Measurements from ENCODE around the gene BIRC3. TPM values are rescaled to one million over a fixed set of nuclear protein-coding genes. Genes with fewer than 3 reads are reported as not detected.

Gene BIRC3
- total RNA-seq, 4 donors from 2014 or later, result 1.7 to 2.5 (median 2.0) TPM

- Histone ChIP-seq H3K27me3 (no peaks in the 10 kb centered on the region), H3K4me3 (no peak overlapping the region), H3K4me1 (peaks cover 11 to 13% of the 10 kb centered on the region in 2 donors), H3K36me3 (no peaks in the 10 kb centered on the region), H3K27ac (no peak overlapping the region), H3K9me3 (no peaks in the 10 kb centered on the region)
- TF ChIP-seq CTCF (IDR thresholded peaks at IDR 0.05 in 4 of 5, conservative IDR thresholded peaks at IDR 0.05 in 1 of 5), result no peak
- TF ChIP-seq POLR2A (IDR thresholded peaks at IDR 0.05), result no peak
- DNase-seq (no peak), ATAC-seq (no peak)
- in situ Hi-C loops (cut with MboI; ENCODE audit: low sequenced_read_pairs in 4 of 4), result loop anchor here in 1 of 4 donors (25.0 kb wide), 1 partner anchor 211 kb away; no protein-coding TSS in a partner anchor
- intact Hi-C loops (cut with DNase I; ENCODE audit: low total_unique reads), result no loop called here
These were observed 40.5 kb upstream of the BIRC3 start for GRCh38 chr11:102276783-102277182.

- ATAC-seq (peak; percentile 84 to 87), DNase-seq (no peak)
- H3K9me3 ChIP-seq, result no peaks in the 10 kb centered on the region
- intact Hi-C loops (cut with DNase I; ENCODE audit: low total_unique reads), result no loop called here
- peak overlapping the region; percentile 3 to 69 (median 36) for H3K27ac ChIP-seq
- in situ Hi-C loops (cut with MboI; ENCODE audit: low sequenced_read_pairs in 4 of 4), result loop anchor here in 3 of 4 donors (10.0 to 25.0 kb wide), 3 partner anchors 65 to 215 kb away; partner anchors contain the start of gene BIRC2 (in 2 of the 3)
- no peaks in the 10 kb centered on the region for H3K36me3 ChIP-seq
- peak overlapping the region; percentile 10 to 41 (median 32) for H3K4me3 ChIP-seq
- TF ChIP-seq POLR2A (IDR thresholded peaks at IDR 0.05) (no peak), CTCF (IDR thresholded peaks at IDR 0.05 in 4 of 5, conservative IDR thresholded peaks at IDR 0.05 in 1 of 5) (peak in 1 of 5 experiments; percentile 18)
- peaks cover 11 to 13% of the 10 kb centered on the region in 2 donors for H3K4me1 ChIP-seq
- H3K27me3 ChIP-seq, result no peaks in the 10 kb centered on the region
These were observed 37.6 kb upstream of the BIRC3 start for GRCh38 chr11:102279641-102280170.

DNA sequence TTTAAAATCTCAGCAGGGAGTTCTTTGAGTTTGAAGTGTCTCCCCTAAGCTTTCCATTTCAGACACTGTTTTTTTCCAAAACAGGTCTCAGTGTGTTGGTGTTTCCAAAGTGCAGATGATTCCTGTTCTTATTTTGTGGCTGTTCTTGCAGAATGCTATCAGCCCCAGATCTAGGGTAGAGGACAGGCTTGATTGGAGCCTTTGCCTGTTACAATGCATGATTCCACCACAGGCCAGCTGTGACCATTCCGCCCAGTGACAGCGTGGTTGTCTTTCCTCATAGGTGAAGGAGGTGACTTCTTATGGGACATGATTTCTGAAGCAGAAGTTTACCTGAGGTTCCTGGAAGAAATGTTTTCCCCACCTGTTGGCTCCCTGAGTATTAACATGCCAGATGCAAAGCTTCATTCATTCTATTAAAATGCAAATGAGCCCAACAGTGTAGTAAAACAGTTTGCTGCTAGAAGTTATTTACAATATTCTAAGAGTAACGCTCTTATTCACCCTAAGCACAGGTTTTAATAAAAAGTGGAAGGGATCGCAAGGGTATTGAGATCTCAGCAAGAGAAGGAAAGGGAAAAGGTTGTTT lies 36.9 kb upstream of the BIRC3 start:
- peak overlapping the region; percentile 3 to 69 (median 36) for H3K27ac ChIP-seq
- DNase-seq (no peak), ATAC-seq (peak in 1 of 2 donors; percentile 35)
- H3K4me1 ChIP-seq, result peaks cover 11 to 13% of the 10 kb centered on the region in 2 donors
- H3K9me3 ChIP-seq, result no peaks in the 10 kb centered on the region
- in situ Hi-C loops (cut with MboI; ENCODE audit: low sequenced_read_pairs in 4 of 4), result loop anchor here in 3 of 4 donors (10.0 to 25.0 kb wide), 3 partner anchors 64 to 214 kb away; partner anchors contain the start of gene BIRC2 (in 2 of the 3)
- no peaks in the 10 kb centered on the region for H3K36me3 ChIP-seq
- H3K4me3 ChIP-seq, result no peak overlapping the region
- intact Hi-C loops (cut with DNase I; ENCODE audit: low total_unique reads), result no loop called here
- no peaks in the 10 kb centered on the region for H3K27me3 ChIP-seq
- TF ChIP-seq CTCF (IDR thresholded peaks at IDR 0.05 in 4 of 5, conservative IDR thresholded peaks at IDR 0.05 in 1 of 5), result no peak
- TF ChIP-seq POLR2A (IDR thresholded peaks at IDR 0.05), result no peak

DNA sequence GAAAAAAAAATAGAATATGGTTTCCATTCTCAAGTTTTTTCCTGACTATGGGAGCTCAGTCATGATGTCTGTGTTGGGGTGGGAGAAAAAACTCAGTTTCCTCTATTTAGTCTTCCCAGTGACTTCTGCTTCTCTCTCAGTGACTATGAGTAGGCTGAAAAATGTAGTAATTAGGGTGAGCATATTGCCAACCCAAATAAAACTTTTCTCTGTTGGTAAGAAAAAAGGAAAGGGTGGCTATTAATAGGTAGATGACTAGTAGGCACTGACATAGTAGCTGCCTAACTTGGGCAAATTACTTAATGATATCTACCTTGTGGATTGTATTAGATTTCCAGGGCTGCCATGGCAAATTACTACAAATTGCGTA lies 34.2 kb upstream of the BIRC3 start:
- DNase-seq (no peak), ATAC-seq (no peak)
- in situ Hi-C loops (cut with MboI; ENCODE audit: low sequenced_read_pairs in 4 of 4), result loop anchor here in 3 of 4 donors (10.0 to 25.0 kb wide), 3 partner anchors 62 to 212 kb away; partner anchors contain the start of gene BIRC2 (in 2 of the 3)
- H3K27ac ChIP-seq, result no peak overlapping the region
- H3K36me3 ChIP-seq, result no peaks in the 10 kb centered on the region
- intact Hi-C loops (cut with DNase I; ENCODE audit: low total_unique reads), result no loop called here
- no peaks in the 10 kb centered on the region for H3K27me3 ChIP-seq
- H3K9me3 ChIP-seq, result no peaks in the 10 kb centered on the region
- H3K4me3 ChIP-seq, result no peak overlapping the region
- H3K4me1 ChIP-seq, result peaks cover 11 to 13% of the 10 kb centered on the region in 2 donors
- TF ChIP-seq CTCF (IDR thresholded peaks at IDR 0.05 in 4 of 5, conservative IDR thresholded peaks at IDR 0.05 in 1 of 5), result no peak
- no peak for TF ChIP-seq POLR2A (IDR thresholded peaks at IDR 0.05)
